SK-N-MC (cell line): ENCODE data around the gene KCNE4.

Experiments used
- EZH2 ChIP-seq: fragments of 200-600 bp; sonication (generic); IDR thresholded peaks from one replicate; pipeline ENCODE4 v1.6.1; 2017; ENCODE audit warnings: antibody characterized with exemption
- POLR2AphosphoS5 ChIP-seq: IDR thresholded peaks from 2 replicates; pipeline ENCODE4 v1.6.1; 2012; ENCODE audit warnings: mild to moderate bottlenecking, low read depth, low read length, borderline replicate concordance

DNA sequence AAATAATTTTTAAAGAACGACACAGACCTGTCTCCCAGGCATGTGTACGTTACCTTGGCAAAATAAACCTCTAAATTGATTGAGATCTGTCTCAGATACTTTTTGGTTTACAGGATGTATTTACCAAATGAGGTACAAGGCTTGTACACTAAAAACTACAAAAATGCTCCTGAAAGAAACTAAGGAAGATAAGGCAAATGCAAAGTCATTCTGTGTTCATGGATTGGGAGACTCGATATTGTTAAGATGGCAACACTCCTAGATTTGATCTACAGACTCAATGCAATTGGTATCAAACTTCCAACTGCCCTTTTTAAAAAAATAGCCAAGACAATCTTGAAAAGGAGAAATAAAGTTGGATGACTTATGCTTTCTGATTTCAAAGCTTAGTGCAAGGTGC lies 11.5 kb upstream of the KCNE4 start:
- TF ChIP-seq EZH2, result no peak
- TF ChIP-seq POLR2AphosphoS5, result no peak
